ENCODE data around the gene ALG1L2. TPM values are rescaled to one million over a fixed set of nuclear protein-coding genes. Genes with fewer than 3 reads are reported as not detected.
"Not testable (repeated sequence)": the region's sequence is repeated elsewhere in the genome, so short reads cannot be mapped to it uniquely, and the experiment has no call there.

ALG1L2 gene
- total RNA-seq, 1 donor from 2014 or later, result 1.5 TPM

- H3K36me3 ChIP-seq; H3K9me3 ChIP-seq; DNase-seq; H3K27me3 ChIP-seq; ATAC-seq; H3K4me3 ChIP-seq; intact Hi-C loops (cut with DNase I); H3K27ac ChIP-seq: not testable (repeated sequence)
- H3K4me1 ChIP-seq, result peaks cover 11% of the 10 kb centered on the region
Measured at GRCh38 chr3:130059162-130059561, 22.5 kb upstream of the ALG1L2 start.

GRCh38 chr3:130073582-130073981, 8.0 kb upstream of the ALG1L2 start:
- TF ChIP-seq CTCF (IDR thresholded peaks at IDR 0.05), result no peak
- no peaks in the 10 kb centered on the region for H3K4me1 ChIP-seq

GRCh38 chr3:130077636-130078035, 4.0 kb upstream of the ALG1L2 start:
- ATAC-seq, result no peak
- DNase-seq, result no peak

More at GRCh38 chr3:130073582-130073981, 8.0 kb upstream of the ALG1L2 start:
- no peak for DNase-seq
- no peak for ATAC-seq
- H3K27ac ChIP-seq, result no peak overlapping the region
- intact Hi-C loops (cut with DNase I), result no loop called here
- H3K27me3 ChIP-seq, result no peaks in the 10 kb centered on the region
- H3K36me3 ChIP-seq, result no peaks in the 10 kb centered on the region
- H3K4me3 ChIP-seq, result no peak overlapping the region
- H3K9me3 ChIP-seq, result no peaks in the 10 kb centered on the region

GRCh38 chr3:130083363-130084090, 1.9 kb downstream of the ALG1L2 start:
- H3K27ac ChIP-seq; H3K4me3 ChIP-seq; DNase-seq; H3K4me1 ChIP-seq; H3K9me3 ChIP-seq; H3K27me3 ChIP-seq; H3K36me3 ChIP-seq; intact Hi-C loops (cut with DNase I): not testable (repeated sequence)
- ATAC-seq, result peak; percentile 26

More at GRCh38 chr3:130077636-130078035, 4.0 kb upstream of the ALG1L2 start:
- Histone ChIP-seq H3K27ac (no peak overlapping the region), H3K9me3 (no peaks in the 10 kb centered on the region), H3K27me3 (no peaks in the 10 kb centered on the region), H3K4me3 (no peak overlapping the region), H3K4me1 (no peaks in the 10 kb centered on the region), H3K36me3 (no peaks in the 10 kb centered on the region)
- TF ChIP-seq CTCF (IDR thresholded peaks at IDR 0.05), result no peak
- intact Hi-C loops (cut with DNase I), result no loop called here

- ATAC-seq, result no peak
- H3K27me3 ChIP-seq, result no peaks in the 10 kb centered on the region
- no peaks in the 10 kb centered on the region for H3K4me1 ChIP-seq
- no peak for TF ChIP-seq CTCF (IDR thresholded peaks at IDR 0.05)
- H3K4me3 ChIP-seq, result no peak overlapping the region
- H3K36me3 ChIP-seq, result no peaks in the 10 kb centered on the region
- H3K27ac ChIP-seq, result no peak overlapping the region
- intact Hi-C loops (cut with DNase I), result no loop called here
- DNase-seq, result no peak
- no peaks in the 10 kb centered on the region for H3K9me3 ChIP-seq
Measured at GRCh38 chr3:130084436-130084980, 2.9 kb downstream of the ALG1L2 start.

GRCh38 chr3:130085881-130086280, 4.2 kb downstream of the ALG1L2 start:
- Histone ChIP-seq H3K36me3 (no peaks in the 10 kb centered on the region), H3K27me3 (no peaks in the 10 kb centered on the region), H3K4me3 (no peak overlapping the region), H3K4me1 (no peaks in the 10 kb centered on the region), H3K9me3 (no peaks in the 10 kb centered on the region), H3K27ac (no peak overlapping the region)
- intact Hi-C loops (cut with DNase I), result no loop called here
- ATAC-seq (no peak), DNase-seq (no peak)
- no peak for TF ChIP-seq CTCF (IDR thresholded peaks at IDR 0.05)

- H3K9me3 ChIP-seq; H3K4me1 ChIP-seq; DNase-seq; H3K4me3 ChIP-seq; H3K27ac ChIP-seq; H3K36me3 ChIP-seq; H3K27me3 ChIP-seq; intact Hi-C loops (cut with DNase I): not testable (repeated sequence)
- ATAC-seq, result peak; percentile 47
Measured at GRCh38 chr3:130086628-130087027, 5.0 kb downstream of the ALG1L2 start.
